Measurements from ENCODE around the gene IL25.

GRCh38 chr14:23353433-23353780 lies 19.2 kb upstream of the IL25 start:
- no peak for TF ChIP-seq EP300 (IDR thresholded peaks at IDR 0.05)
- TF ChIP-seq POLR2AphosphoS5 (IDR thresholded peaks at IDR 0.05): no peak
- TF ChIP-seq POLR2A (IDR thresholded peaks at IDR 0.05; ENCODE audit: low read depth): no peak
- TF ChIP-seq CTCF (IDR thresholded peaks at IDR 0.05): no peak

All from esophagus muscularis mucosa (tissue), 4 donors.